OCI-M1 (cell line): Measurements from ENCODE around the gene POLR3C.
"Not testable (repeated sequence)": the region's sequence is repeated elsewhere in the genome, so short reads cannot be mapped to it uniquely, and the experiment has no call there.

ENCODE experiments used
- DNase-seq: peaks from one replicate; lab custom pipeline; 2025; lab: John Stamatoyannopoulos, UW

POLR3C gene

DNA sequence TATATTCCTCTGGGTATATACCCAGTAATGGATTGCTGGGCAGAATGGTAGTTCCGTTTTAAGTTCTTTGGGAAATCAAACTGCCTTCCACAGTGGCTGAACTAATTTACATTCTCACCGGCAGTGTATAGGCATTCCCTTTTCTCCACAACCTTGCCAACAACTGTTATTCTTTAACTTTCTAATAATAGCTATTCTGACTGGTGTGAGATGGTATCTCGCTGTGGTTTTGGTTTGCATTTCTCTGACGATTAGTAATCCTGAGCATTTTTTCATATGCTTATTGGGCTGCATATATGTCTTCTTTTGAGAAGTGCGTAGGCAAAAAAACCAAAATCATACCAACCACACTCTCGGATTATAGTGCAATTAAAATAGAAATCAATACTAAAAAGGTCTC is 5.9 kb upstream of the POLR3C start:
- peak; percentile 45 for DNase-seq

DNA sequence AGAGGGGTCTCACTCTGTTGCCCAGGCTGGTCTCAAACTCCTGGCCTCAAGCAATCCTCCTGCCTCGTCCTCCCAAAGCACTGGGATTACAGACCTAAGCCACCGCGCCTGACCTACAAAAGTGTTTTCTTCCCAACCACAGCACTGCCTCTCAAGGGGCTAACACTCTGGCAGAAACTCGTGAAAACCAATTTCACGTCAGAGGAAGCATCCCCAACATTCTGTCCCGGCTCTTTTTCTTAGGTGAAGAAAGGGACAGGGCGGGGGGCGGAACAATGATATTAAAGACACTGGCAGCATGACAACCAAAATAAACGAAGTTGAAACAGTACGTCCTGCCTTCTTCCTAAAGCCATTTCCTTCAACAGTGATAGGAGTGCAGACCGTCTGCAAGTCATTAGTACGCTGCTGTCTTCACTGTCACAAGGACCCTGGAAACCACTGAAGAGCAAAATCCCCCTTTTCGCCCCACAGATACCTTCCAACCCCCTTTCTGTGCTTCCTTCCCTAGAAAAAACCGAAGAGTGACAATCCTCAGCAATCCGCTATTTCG is 1.1 kb upstream of the POLR3C start:
- DNase-seq: not testable (repeated sequence)

DNA sequence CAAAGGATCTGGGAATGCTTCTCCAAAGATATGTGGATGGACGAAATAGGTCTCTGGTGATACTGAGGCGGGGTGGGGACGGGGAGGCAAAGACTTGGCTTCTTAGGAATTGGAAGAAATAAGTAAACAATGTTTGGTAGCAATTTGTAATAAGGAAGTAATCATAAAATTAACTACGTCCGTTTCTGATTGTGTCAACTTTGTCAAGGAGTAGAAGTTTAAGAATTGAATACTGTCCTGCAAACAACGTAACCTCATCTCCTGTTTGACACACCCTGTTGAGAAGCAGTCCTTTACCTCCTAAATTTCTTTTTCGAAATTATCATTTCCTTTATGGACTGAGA is 471 bp downstream of the POLR3C start:
- DNase-seq: no peak

DNA sequence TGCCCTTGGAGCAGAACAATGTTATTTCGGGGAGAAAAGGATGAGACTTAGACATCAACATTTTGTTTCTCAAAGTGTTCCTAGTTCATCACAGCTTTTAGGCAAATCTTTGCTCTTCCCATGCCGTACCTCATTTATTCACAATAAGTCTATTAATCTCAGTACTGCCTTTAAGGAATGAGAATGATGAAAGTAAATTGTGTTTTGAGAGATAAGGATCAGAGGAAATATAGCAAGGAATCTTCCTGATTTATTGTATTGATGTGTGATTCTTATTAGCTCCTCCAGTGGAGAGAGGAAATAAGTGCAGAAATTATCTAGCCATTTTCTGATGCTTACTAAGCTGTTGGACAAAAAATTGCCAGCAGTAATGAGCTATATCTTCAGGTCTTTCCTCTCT is 2.0 kb downstream of the POLR3C start:
- no peak for DNase-seq

DNA sequence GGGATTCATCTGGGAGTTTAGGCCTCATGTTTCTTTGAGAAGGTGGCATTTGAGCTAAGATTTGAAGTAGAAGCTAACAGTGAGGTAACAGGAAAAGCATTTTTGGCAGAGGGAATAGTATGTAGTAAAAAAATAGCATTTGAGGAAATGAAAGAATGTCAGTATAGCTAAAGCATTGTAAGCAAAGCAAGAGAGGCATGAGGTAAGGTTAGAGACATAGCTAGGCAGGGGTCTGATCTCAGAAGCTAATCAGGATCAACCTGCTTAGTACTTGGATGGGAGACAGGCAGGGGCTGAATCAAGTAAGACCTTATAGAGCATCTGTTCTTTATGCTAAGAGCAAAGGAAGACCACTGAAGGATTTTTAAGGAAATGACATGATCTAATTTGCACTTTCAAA is 4.0 kb downstream of the POLR3C start:
- no peak for DNase-seq

DNA sequence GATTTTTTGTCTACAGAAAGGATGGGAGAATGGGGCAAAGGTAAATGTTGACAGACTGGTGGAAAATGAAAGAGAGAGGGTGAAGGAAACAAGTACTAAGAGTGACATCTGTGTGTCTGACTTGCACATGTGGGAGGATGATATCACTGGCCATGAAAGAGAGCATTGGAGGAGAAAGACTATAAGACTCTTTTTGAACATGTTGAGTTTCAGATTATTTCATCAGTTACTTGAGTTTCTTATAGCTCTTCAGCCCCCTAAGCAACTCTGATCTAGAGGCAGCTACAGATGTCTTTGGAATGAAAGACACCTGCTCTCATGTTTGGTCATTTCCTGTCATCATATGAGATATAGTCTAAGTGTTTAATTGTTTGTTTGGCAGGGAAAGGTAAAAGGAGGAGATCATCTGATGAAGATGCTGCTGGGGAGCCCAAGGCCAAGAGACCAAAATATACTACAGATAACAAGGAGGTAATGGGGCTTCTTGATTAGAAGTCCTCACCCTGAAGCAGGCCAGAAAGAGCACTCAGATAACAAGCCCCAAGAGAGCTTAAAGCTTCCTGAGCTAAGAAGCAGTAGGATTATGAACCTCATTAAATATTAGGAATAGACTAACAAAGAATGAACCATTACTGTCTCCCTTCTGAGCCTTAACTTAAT is 4.5 kb downstream of the POLR3C start:
- DNase-seq: peak; percentile 31

DNA sequence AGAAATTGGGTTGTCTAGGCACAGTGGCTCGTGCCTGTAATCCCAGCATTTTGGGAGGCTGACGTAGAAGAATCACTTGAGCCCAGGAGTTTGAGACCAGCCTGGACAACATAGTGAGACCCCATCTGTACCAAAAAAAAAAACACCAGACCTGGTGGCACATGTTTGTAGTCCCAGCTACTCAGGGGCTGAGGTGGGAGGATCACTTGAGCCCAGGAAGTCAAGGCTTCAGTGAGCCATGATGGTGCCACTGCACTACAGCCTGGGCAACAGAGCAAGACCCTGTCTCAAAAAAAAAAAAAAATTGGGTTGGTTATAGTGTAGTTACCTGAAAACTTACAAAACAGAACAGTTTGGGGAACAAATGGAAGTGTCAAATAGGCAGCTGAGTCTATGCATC is 6.8 kb downstream of the POLR3C start:
- DNase-seq: not testable (repeated sequence)

DNA sequence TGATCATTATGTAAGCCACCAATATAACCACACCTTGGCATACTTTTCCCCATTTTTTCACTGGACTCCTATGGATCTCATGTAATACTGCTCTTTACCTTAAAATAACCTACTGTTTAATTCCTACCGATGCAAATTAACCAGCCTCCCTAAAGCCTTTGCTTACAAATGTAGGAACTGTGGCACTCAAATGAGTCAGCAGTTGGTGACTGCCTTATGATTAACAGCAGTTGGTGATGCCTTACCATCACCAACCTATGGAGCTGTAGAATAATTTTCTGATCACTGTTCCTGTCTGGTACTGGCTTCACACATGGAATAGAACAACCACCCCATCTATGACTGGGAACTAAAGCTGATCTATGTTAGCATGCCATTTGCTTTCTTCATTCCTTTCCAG is 13.7 kb downstream of the POLR3C start:
- no peak for DNase-seq

DNA sequence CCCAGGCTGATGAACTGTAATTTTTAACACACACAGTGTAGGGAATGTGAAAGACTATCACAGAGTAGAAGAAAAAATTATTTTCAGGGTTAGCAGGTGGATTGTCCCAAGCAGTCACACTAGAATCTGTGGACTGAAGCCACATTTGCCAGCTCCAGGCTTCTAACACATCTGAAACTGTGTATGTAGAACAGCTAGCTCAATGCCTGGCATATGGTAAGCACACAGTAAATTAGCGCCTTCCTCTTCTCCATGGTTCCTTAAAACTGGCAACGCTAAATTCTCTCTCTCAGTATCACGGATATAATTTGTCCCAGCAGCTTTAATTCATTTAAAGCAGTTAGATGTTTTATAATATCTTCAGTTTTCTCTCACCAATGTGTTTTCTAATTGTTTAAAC is 19.0 kb downstream of the POLR3C start:
- DNase-seq: no peak

DNA sequence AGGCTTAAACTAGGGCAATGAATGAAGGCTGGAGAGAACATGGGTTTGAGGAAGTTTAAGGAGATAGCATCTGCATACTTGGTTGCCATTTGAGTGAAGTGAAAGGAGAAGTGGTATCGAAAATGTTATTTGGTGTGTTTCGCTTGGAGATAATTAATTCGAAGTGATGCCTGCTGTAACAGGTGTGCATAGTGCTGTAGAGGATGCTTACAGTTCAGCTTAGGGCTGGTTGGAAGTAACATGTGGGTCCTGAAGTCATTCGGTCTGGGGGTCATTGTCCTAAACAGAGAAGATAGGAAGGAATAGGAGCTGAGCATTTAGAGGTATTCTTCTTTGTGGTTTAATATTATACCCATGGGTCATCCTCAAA is 21.1 kb downstream of the POLR3C start:
- DNase-seq: peak; percentile 90

DNA sequence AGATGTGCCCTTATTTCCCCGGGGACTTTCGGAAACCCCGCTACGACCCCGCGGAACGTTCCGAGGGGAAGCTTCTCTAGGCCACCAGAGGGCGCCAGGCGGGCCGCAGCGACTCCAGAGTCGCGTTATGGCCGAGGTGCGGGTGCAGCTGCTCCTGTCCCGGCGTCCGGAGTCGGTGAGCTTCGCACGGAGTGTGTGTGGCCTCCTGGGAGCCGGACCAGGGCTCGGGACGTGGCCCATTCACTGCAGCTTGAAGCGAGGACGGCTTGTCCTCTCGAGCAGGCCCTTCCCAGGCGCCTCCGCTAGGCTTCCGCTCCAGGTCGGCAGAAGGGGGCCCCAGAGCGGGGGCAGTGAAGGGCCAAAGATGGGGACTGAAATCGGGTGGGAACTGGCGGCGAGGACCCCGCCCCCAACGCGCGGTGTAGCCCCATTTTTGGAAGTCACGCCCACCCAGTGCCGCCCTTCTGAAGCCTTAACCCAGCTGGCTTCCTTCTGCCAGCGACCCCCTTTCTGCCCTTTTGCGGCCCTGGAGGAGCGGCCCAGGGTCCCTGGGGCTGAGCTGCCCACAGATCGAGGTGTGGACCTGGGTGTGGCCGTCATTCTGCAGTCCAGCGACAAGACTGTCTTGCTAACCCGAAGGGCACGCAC is 21.6 kb downstream of the POLR3C start, which contains the start of gene NUDT17:
Gene NUDT17 (plus strand): TSS at position 117 of the 648 bp plus-strand sequence. CDS start 11 bp downstream, at position 128.
- peak; percentile 89 for DNase-seq

DNA sequence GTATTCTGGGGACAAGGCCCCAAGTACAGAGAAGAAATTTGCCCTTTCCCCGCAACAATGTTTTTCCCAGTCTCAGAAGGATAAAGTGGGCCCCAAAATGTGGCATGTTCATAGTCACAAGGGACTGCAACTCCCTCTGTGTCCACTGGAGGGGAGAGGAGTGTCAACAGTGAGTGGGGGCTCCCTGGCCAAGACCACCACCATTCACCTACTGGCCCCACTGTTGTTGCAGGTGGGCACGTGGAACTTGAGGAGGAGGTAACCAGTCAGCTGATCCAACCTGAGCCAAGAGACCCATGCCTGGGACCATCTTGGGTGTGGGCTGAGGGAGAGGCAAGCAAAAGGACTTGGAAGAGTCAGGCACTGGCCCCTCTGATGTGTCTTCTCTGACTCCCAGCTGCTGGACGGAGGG is 22.2 kb downstream of the POLR3C start:
- DNase-seq: peak; percentile 74

DNA sequence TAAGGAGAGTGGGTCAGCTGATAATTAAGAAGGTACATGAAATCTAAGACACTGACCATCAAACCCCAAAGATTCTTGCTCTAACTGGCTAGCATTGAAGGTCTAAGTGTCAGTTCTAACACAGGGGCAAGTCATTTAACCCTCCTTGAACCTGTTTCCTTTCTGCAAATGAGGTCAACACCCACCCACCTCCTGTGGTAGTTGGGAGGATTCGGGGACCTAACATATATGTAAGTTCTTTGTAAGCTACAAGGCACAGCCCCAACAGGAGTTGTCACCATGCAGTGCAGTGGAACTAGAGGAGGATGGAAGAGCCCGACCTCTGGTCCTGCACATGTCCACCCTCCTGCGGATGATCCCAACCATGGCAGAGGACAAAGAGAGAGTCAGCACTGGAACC is 23.8 kb downstream of the POLR3C start:
- no peak for DNase-seq

DNA sequence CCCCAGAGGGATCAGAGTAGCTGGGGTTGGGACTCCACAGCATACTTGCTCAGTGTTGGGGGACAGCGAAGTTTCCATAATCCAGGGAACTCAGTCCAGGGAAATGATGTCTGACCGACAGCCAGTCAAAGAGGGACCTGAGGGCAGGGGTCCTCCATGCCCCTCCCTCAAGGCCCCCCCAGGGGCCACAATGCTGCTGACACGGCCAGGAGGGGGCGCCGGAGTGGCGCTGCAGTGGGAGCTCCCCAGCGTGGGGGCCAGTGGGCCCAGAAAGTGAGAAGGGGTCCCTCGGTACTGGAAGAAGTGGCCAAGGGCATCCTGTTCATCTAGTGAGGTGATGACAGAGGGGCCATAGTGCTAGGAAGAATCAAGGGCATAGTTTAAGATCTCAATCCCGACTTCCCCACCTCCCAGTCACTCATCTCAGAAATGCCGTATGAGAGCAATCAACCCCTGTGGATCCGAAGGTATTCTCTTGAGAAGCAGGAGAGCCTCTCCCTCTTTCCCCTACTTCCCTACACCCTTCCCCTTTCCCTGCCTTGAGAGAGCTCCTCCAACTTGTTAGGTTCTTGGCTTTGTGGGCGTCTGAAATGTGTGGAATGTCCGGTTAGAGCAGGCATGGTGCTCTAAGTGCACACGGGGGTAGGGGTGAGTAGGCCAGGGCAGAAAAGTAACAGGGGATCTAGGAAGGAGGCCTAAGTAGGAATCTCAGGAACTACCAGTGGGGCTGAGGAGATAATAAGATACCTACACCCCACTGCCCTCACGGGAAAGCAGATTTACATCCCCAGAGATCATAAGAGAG is 25.6 kb downstream of the POLR3C start:
- DNase-seq: peak; percentile 22

DNA sequence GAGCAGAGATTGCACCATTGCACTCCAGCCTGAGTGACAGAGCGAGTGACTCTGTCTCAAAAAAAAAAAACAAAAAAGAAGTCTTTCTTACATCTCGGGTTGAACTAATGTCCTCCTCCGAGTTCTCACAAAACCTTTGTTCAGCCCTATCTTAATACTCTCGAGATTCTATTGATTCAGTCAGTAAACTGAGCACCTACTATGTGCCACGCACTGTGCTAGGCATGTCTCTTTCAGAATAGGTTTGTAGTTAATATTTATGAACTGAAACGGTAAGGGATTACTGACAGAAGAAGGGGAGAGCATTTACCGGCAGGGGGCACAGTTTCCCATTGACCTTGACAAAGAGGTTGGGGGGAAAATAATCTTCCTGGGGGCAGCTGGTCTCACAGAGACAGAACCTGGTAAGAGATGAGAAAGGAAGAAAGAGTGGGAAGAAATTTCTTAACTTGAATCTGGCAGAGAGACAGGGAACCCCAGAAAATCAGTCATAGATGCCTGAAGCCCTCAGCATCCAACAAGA is 31.5 kb downstream of the POLR3C start:
- no peak for DNase-seq

DNA sequence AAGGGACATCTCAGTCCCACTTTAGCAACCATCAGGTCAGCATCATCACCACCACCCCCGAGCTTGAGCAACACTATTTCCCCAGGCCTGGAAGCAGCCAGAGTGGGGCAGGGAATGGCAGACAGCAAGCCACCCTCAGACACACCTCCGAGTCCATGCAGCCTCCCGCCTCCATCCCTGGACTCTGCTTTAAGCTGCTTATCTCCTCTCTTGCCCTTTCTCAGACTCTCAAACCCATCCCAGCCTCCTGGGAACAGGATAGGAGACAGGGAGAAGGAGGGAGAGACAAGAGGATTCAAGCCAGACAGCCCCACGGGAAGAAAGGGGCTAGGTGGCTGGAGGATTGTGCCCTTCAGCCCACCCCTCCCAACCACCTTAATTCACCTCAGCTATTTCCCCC is 33.2 kb downstream of the POLR3C start:
- no peak for DNase-seq

DNA sequence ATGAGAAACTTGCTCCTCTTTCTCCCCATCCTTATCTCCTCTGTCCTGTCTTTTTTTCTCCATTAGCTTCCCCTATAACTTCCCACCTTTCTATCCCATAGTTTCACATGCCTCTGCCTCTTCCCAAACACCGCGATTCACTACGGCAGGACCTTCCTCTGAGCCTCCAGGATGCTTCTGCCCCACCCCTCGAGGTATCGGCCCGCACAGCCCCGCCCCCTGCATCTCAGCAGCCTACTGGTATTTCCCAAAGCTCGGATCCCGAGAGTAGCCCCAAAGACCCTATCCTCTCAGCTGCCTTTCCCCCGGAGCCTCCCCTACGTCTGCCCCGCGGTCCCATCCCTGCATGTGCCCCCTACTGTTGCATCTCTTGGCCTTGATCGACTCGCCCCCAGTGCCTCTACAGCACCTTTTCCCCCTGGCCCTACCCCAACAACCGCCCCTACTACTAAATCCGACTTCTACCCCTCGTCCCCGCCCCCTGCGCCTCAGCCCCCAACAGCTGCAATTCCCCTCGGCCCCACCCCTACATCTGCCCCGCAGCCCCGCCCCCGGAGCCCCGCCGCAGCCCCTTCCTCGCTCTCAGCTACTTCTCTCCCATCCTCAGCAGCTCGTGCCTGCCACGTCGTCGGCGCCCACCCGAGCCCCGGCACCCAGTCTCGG is 34.4 kb downstream of the POLR3C start:
- DNase-seq: peak; percentile 61

DNA sequence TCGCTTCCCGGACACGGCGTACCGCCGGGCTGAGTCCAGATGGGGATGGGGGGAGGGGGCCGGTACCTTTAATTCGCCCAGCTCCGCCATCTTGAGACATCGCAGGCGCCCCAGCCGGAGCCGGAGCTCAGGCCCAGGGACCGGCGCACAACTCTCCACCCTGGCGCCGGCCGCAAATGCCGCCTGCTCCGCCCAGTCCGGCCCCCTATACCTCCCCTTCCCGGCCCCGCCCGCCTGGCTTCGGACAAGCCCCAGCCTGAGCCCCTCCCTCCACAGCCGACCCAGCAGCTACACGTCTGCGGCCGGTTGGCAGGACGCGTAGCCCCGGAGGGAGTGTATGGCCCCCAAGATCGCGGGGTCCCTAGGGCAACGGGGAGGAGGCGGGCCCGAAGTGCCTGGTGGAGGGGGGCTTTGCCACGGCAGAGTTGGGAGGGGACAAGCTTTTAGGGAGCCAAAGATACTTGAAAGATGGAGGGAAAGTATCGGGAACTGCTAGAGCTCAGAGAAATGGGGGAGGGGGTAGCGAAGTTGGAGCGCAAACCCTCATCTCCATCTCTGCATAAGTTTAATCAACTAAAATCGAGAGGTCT is 35.0 kb downstream of the POLR3C start, which contains the start of gene PIAS3:
Gene PIAS3 (minus strand): TSS at position 181 of the 590 bp plus-strand sequence. CDS start 91 bp downstream, at position 90.
- DNase-seq: peak; percentile 95

DNA sequence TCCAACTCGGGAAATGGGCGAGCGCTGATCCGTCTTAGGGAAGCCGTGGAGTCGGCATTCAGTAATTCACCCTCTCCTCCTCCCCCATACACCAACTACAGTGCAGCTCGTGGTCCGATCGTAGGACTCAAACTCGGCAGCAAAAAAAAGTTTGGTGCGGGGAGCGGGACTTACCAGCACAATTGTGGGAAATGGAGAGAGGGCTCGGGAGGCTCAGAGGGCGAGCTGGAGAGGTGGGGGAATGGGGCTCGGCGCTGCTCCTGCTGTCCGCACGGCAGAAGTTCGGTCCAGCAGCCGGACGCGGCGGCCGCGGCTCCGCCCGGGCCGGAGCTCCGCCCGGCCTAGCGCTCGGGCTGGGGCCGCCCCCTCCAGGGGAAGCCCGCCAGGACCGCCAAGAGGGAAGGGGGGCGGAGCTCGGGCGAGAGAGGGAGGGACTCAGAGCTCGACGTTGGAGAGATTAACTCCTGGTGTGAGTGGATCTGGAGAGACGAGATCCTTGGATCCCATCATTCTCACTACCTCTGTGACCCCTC is 35.6 kb downstream of the POLR3C start:
- DNase-seq: peak; percentile 88

DNA sequence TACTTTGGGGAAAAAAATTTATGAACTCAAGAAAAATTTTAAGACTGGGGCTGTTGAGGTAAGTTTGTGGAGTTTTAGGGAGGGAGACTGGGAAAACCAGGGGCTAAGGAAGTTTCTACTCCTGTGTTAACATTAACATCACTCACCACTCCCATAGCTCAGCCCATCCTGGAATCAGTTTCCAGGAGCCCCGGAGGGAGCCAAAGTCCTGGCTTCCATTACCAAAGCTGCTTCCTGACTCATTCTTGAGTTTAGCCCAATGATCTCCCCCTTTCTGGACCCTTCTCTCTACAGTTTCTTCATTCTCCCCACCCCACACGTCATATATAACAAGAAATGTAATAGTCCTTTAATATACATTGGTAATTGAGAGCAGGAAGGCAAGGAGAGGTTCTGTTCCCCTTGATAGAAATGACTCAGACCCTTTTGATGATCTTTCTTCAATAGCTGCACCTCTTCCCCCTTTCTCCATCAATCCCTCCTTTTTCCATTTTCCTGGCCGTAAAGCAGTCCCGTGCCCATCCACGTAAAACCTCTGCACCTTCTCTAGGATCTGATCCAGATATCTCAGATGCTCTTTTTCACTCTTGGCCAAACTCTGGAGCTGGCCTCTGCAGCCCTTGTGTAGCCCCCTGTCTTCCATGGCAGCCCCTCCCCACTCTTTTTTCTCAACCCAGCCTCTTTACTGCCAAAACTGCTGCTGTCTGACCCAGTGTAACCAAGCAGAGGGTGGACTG is 39.5 kb downstream of the POLR3C start:
- no peak for DNase-seq

DNA sequence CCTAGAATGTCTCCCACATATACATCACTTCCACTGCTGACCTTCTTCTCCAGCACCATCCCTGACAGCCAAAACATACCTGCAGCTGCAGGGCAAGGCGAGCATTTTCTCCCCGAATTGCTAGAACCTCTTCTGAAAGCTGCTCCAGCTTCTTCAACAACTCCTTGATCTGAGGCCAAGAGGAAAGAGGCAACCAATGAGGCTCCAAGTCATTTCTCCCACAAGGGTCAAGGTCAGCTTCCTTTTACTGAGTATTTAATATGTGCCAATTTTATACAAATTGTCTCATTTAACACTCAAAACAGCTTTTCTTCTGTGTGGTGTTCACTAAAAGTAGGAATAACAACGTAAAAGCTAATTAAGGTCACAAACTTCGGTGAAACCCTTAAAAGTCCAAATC is 44.2 kb downstream of the POLR3C start:
- DNase-seq: no peak
